ENCODE data around the gene MDM1.

MDM1 gene

DNA sequence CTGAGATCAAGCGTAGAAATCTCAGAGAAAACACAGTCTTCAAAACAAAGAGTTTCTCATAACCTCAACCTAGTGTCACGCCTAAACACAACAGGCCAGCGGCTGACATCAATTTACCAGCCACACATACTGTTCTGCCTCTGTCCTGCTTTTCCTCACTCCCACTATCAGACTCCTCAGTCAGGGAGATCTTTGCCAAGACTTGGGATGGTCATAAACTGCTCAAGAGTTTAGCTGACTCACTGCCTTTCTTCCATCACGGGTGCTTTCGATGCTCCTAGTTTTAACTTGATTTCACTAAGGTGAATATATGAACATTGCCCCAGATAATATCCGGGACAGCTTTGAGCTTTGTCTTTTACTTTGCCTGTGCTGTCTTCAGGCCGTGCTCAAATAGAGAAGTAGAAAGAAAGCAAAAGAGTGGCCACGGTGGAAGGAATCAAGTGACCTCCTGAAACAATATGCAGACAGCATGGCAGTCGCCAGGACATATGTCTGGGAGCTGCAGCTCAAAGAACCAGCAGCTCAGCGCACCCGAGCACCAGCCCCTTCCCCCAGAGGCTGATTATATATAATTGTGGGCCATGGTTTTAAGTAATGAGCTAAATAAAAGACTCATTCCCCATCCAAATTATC is 12.1 kb downstream of the MDM1 start:
- TF ChIP-seq, protein P1, sequence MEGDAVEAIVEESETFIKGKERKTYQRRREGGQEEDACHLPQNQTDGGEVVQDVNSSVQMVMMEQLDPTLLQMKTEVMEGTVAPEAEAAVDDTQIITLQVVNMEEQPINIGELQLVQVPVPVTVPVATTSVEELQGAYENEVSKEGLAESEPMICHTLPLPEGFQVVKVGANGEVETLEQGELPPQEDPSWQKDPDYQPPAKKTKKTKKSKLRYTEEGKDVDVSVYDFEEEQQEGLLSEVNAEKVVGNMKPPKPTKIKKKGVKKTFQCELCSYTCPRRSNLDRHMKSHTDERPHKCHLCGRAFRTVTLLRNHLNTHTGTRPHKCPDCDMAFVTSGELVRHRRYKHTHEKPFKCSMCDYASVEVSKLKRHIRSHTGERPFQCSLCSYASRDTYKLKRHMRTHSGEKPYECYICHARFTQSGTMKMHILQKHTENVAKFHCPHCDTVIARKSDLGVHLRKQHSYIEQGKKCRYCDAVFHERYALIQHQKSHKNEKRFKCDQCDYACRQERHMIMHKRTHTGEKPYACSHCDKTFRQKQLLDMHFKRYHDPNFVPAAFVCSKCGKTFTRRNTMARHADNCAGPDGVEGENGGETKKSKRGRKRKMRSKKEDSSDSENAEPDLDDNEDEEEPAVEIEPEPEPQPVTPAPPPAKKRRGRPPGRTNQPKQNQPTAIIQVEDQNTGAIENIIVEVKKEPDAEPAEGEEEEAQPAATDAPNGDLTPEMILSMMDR (IDR thresholded peaks at IDR 0.05; ENCODE audit: extremely low read depth, insufficient read depth, missing control alignments), result no peak
- in situ Hi-C loops (cut with MboI; ENCODE audit: low pct_unique_long_range_greater_than_20kb, low sequenced_read_pairs, unreplicated experiment), result loop anchor here (10.0 to 25.0 kb wide), 2 partner anchors 85 to 283 kb away; no protein-coding TSS in a partner anchor
- no peak for DNase-seq (ENCODE audit: low spot score)

DNA sequence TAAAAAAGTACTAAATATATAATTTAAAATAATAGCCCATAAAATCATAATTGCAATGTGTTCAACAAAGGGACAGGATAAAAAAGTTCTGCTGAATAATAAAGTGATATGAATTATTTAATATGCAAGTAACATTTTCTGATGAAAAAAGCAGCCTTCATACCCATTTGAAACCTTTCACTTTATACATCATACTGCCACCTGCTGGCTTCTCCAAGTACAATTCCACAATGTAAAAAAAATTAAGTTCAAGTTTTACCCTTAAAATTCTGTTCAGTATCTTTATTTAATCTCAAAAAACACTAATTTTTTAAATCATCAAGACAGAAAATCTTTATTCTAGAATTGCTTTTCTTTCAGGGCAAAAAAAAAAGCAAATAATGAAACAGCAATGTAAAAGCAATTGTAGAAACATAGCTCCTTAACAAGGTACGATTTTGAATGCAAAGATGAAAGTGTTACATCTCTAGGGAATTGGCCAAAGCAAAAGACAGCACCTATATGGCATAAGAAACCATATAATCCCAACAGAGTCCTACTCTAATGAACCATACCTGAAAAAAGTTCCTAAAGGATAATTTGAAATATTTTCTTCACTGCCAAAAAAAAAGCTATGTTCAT is 15.0 kb downstream of the MDM1 start:
- peak; percentile 50 for DNase-seq (ENCODE audit: low spot score)

DNA sequence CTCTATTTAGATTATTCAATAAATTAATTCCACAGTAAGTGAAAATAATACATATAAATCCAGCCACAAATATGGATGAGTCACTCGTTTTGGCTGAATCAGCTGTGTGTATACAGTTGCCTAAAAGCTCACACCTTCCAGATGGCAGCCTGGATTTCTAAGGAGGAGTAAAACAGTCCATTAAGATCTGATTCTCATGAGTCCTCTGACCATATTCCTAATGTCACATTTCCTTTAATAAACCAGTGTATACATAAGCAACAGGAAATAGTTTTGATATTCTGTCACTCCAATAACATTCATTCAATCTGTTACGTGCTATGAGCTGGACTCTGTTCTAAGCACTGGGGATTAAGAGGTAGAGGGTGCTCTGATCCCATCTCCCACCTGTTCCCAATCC is 21.8 kb downstream of the MDM1 start:
- no peak for DNase-seq (ENCODE audit: low spot score)
- in situ Hi-C loops (cut with MboI; ENCODE audit: low pct_unique_long_range_greater_than_20kb, low sequenced_read_pairs, unreplicated experiment), result loop anchor here (10.0 to 25.0 kb wide), 2 partner anchors 76 to 273 kb away; no protein-coding TSS in a partner anchor
- TF ChIP-seq, protein P1 (IDR thresholded peaks at IDR 0.05; ENCODE audit: extremely low read depth, insufficient read depth, missing control alignments), result no peak

More for the DNA sequence above, 15.0 kb downstream of the MDM1 start:
- TF ChIP-seq, protein P1 (IDR thresholded peaks at IDR 0.05; ENCODE audit: extremely low read depth, insufficient read depth, missing control alignments), result peak; percentile 48
- in situ Hi-C loops (cut with MboI; ENCODE audit: low pct_unique_long_range_greater_than_20kb, low sequenced_read_pairs, unreplicated experiment), result loop anchor here (10.0 to 25.0 kb wide), 2 partner anchors 82 to 280 kb away; no protein-coding TSS in a partner anchor

DNA sequence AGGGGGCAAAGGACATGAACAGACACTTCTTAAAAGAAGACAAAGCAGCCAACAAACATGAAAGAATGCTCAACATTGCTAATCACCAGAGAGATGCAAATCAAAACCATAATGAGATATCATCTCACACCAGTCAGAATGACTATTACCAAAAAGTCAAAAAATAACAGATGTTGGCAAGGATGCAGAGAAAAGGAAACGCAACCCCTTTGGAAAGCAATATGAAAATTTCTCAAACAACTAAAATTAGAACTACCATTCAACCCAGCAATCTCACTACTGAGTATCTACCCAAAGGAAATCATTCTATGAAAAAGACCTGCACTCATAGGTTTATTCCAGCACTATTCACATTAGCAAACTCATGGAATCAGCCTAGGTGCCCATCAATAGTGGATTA is 25.6 kb downstream of the MDM1 start:
- no peak for DNase-seq (ENCODE audit: low spot score)
- TF ChIP-seq, protein P1 (IDR thresholded peaks at IDR 0.05; ENCODE audit: extremely low read depth, insufficient read depth, missing control alignments), result no peak
- in situ Hi-C loops (cut with MboI; ENCODE audit: low pct_unique_long_range_greater_than_20kb, low sequenced_read_pairs, unreplicated experiment), result loop anchor here (25.0 kb wide), 1 partner anchor 269 kb away; no protein-coding TSS in a partner anchor

DNA sequence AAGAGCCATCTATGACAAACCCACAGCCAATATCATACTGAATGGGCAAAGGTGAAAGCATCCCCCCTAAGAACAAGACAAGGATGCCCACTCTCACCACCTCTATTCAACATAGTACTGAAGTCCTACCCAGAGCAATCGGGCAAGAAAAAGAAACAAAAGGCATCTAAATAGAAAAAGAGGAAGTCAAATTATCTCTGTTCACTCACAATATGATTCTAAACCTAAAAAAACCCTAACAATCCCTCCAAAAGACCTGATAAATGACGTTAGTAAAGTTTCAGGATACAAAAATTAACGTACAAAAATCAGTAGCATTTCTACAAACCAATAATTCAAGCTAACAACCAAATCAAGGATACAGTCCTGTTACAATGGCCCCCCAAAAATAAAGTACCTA is 26.9 kb downstream of the MDM1 start:
- in situ Hi-C loops (cut with MboI; ENCODE audit: low pct_unique_long_range_greater_than_20kb, low sequenced_read_pairs, unreplicated experiment), result loop anchor here (25.0 kb wide), 1 partner anchor 268 kb away; no protein-coding TSS in a partner anchor
- DNase-seq (ENCODE audit: low spot score), result no peak
- TF ChIP-seq, protein P1 (IDR thresholded peaks at IDR 0.05; ENCODE audit: extremely low read depth, insufficient read depth, missing control alignments), result no peak

DNA sequence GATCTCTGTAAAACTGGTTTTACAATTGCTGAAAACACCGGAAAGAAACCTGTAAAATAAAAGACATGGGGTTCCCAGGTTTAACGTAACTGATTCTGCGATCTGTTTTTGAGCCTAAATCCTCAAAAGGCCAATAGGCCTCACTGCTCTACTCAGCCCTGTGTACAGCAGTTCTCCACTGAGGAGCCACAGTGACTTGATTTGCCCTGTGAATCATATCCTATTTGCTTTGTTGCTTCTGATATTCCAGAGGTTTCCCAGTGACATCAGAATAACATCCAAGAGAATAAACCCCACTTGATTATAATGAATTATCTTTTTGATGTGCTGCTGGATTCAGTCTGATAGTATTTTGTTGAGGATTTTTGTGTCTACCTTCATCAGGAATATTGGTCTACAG is 27.5 kb downstream of the MDM1 start:
- in situ Hi-C loops (cut with MboI; ENCODE audit: low pct_unique_long_range_greater_than_20kb, low sequenced_read_pairs, unreplicated experiment), result loop anchor here (25.0 kb wide), 1 partner anchor 267 kb away; no protein-coding TSS in a partner anchor
- no peak for DNase-seq (ENCODE audit: low spot score)

More for the DNA sequence above, 27.5 kb downstream of the MDM1 start:
- TF ChIP-seq, protein P1 (IDR thresholded peaks at IDR 0.05; ENCODE audit: extremely low read depth, insufficient read depth, missing control alignments), result no peak
